AG09309 (cell line): ENCODE measurements around the gene ATP5PO.

Experiments used
- DNase-seq: peaks from one replicate; pipeline ENCODE4 v3.0.0-alpha.2; 2010; ENCODE audit warnings: low read depth
- H3K4me3 ChIP-seq: 2 replicates; pipeline ENCODE4 v1.5.1; 2011; ENCODE audit warnings: mild to moderate bottlenecking, low read depth, low read length, moderate library complexity; ENCODE audit not compliant: control insufficient read depth
- TF ChIP-seq, protein P1 (sequence below): IDR thresholded peaks from 2 replicates; pipeline ENCODE4 v1.5.1; 2011; ENCODE audit warnings: mild to moderate bottlenecking, low read depth, low read length, inconsistent platforms; ENCODE audit not compliant: insufficient read depth, control insufficient read depth; ENCODE audit errors: missing control alignments

The ATP5PO gene

DNA sequence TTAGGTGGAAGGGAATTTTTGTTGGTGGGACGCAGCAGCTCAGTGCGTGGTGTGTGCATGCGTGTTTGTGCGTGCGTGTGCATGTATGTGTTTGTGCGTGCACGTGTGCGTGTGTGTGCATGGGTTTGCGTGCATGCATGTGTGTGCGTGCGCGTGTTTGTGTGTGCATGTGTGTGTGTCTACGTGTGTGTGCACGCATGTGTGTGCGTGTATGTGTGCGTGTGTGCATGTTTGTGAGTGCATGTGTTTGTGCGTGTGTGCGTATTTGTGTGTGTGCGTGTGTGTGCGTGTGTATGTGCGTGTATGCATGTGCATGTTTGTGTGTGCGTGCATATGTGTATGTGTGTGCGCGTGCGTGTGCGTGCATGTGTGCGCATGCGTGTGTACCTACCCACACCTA lies 20.2 kb downstream of the ATP5PO start:
- no peak overlapping the region for H3K4me3 ChIP-seq
- TF ChIP-seq, protein P1, sequence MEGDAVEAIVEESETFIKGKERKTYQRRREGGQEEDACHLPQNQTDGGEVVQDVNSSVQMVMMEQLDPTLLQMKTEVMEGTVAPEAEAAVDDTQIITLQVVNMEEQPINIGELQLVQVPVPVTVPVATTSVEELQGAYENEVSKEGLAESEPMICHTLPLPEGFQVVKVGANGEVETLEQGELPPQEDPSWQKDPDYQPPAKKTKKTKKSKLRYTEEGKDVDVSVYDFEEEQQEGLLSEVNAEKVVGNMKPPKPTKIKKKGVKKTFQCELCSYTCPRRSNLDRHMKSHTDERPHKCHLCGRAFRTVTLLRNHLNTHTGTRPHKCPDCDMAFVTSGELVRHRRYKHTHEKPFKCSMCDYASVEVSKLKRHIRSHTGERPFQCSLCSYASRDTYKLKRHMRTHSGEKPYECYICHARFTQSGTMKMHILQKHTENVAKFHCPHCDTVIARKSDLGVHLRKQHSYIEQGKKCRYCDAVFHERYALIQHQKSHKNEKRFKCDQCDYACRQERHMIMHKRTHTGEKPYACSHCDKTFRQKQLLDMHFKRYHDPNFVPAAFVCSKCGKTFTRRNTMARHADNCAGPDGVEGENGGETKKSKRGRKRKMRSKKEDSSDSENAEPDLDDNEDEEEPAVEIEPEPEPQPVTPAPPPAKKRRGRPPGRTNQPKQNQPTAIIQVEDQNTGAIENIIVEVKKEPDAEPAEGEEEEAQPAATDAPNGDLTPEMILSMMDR, result no peak
- no peak for DNase-seq

DNA sequence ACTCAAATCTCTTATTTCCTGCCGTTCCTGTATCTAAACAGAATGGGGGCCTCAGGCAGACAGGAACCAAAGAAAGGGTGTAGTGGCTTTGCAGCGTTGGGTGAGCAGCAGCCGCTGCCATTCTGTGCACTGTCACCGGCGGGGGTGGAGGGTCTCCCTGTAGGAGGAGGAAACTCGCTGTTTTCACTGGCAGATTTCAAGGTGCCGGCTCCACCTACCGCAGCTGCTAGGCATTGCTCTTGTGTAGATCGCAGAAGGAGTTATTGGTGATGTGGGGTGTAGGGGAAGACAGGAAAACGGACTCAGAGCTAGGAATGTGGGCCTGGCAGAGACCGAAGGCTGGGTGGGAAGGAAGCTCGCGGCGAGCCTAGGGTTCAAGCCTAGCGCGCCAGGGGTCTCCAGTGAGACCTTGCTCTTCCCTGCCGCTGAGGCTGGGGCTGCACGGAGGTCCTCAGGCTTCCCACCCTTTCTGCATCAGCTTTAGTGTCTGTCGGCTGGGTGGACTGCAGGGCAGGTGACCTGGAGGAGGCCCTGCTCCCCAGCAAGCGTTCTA lies 20.8 kb downstream of the ATP5PO start:
- peak overlapping the region; percentile 39 for H3K4me3 ChIP-seq
- TF ChIP-seq, protein P1, result peak; percentile 90
- DNase-seq, result peak; percentile 61

- TF ChIP-seq, protein P1, result no peak
- no peak overlapping the region for H3K4me3 ChIP-seq
- DNase-seq, result no peak
These were observed 21.7 kb downstream of the ATP5PO start for GRCh38 chr21:33893917-33894316.

GRCh38 chr21:33892853-33893252 lies 22.8 kb downstream of the ATP5PO start:
- no peak for DNase-seq
- H3K4me3 ChIP-seq, result no peak overlapping the region
- TF ChIP-seq, protein P1, result no peak

DNA sequence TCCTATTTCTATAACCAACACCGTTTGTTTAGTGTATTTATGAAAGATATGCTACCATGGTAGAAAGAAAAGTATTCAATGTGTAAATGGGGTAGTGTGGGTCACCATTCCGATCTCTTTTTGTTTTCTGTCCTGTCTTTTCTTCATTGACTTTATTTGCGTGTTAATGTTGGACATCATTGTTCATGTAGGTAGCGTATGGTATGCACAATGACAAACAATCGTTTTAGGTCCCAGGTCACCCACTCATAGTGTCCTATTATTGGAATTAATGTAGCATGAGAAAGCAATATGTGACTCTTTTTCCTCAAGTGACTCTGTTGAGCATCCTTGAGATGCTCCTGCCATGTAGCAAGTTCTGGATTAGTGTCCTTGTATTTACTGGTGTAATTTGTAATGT lies 25.4 kb downstream of the ATP5PO start:
- H3K4me3 ChIP-seq, result no peak overlapping the region
- TF ChIP-seq, protein P1, result no peak
- DNase-seq, result no peak

- no peak for DNase-seq
- H3K4me3 ChIP-seq, result no peak overlapping the region
These were observed 29.3 kb downstream of the ATP5PO start for GRCh38 chr21:33886321-33886720.

More at GRCh38 chr21:33886321-33886720, 29.3 kb downstream of the ATP5PO start:
- TF ChIP-seq, protein P1, result no peak
